ENCODE data around the gene KATNA1. TPM values are rescaled to one million over a fixed set of nuclear protein-coding genes. Genes with fewer than 3 reads are reported as not detected.

The KATNA1 gene
- total and polyA plus RNA-seq, 9 of the 15 experiments (the other 6 are each of a cell fraction or from before 2014, with no cell fraction given), result 22.5 to 76.9 (median 45.0) TPM

GRCh38 chr6:149545258-149545753, 103.2 kb downstream of the KATNA1 start (continued):
- TF ChIP-seq CLOCK (CRISPR knock-in tag; IDR thresholded peaks at IDR 0.05; ENCODE audit: borderline replicate concordance) (no peak), ZNF212 (CRISPR knock-in tag; IDR thresholded peaks at IDR 0.05) (no peak), PURB (CRISPR knock-in tag; IDR thresholded peaks at IDR 0.05; ENCODE audit: low read depth) (no peak; the same call in 1 of the 2 replicates), ZZZ3 (IDR thresholded peaks at IDR 0.05) (no peak), XRCC5 (IDR thresholded peaks at IDR 0.05; ENCODE audit: low read depth, low read length) (no peak), PATZ1 (CRISPR knock-in tag; IDR thresholded peaks at IDR 0.05; ENCODE audit: borderline replicate concordance) (no peak), ZNF174 (CRISPR knock-in tag; IDR thresholded peaks at IDR 0.05) (no peak), SRF (CRISPR knock-in tag; IDR thresholded peaks at IDR 0.05) (no peak), STAT6 (CRISPR knock-in tag; IDR thresholded peaks at IDR 0.05) (no peak; the same call in 1 of the 2 replicates), CREB1 (IDR thresholded peaks at IDR 0.05) (no peak), CREB1 (CRISPR knock-in tag; IDR thresholded peaks at IDR 0.05) (no peak), NFE2L1 (tag; IDR thresholded peaks at IDR 0.05; ENCODE audit: borderline replicate concordance, low read depth) (no peak), MTF1 (CRISPR knock-in tag; IDR thresholded peaks at IDR 0.05; ENCODE audit: borderline replicate concordance) (no peak), ZNF511 (CRISPR knock-in tag; IDR thresholded peaks at IDR 0.05) (0 out of 2 replicates have a peak, but pooled peaks have one; percentile 34), FUS (optimal IDR thresholded peaks at IDR 0.05; ENCODE audit: low read depth, low read length) (no peak), EWSR1 (IDR thresholded peaks at IDR 0.05; ENCODE audit: borderline replicate concordance, low read depth, partially characterized antibody) (no peak), TOE1 (IDR thresholded peaks at IDR 0.05; ENCODE audit: borderline replicate concordance) (no peak), TOE1 (CRISPR knock-in tag; IDR thresholded peaks at IDR 0.05; ENCODE audit: borderline replicate concordance, low read depth) (no peak), TCF15 (CRISPR knock-in tag; IDR thresholded peaks at IDR 0.05) (no peak), FOXM1 (IDR thresholded peaks at IDR 0.05; ENCODE audit: low read depth) (no peak), FOXM1 (CRISPR knock-in tag; IDR thresholded peaks at IDR 0.05; ENCODE audit: low read depth) (no peak)
